Hepatic stellate cell (primary cell): ENCODE results near the gene SPINK8.
A peak's percentile ranks its signal among the peaks of the same experiment; 100 is the strongest.
"Not testable (repeated sequence)": the region's sequence is repeated elsewhere in the genome, so short reads cannot be mapped to it uniquely, and the experiment has no call there.

Experiments used
- DNase-seq: peaks from one replicate; pipeline ENCODE4 v3.0.0; 2011; ENCODE audit warnings: low spot score

The SPINK8 gene

DNA sequence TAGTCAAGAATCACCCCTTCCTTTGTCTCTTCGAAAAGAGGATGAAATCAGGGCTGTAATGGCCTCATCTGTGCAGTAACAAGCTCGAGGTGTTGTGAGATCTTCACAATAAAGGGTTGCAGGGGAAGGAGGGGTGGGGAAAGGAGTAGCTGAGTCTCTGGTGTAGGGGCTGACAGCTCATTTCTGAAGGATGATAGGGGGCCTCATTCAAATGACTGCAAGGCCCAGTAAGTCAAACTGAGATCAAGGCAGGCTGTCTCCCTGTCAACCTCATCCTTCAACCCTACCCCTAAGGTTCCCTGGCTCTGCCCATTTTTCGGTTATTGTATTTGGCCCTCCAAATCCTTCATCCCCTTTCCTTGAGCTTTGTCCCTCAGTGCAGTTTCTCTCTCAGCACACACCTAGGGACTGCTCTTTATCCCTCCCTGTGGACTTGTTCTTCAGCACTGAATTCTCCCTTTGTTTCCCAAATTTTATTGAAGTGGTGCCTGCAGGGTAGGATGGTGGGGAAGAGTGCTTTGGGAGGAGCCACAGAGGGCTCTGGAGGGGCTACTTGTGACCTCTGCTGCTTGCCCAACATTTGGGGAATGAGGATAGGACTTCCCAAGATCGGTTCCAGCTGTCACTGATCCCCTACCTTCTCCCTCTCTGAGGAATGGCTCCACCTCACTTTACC is 54.4 kb downstream of the SPINK8 start:
- DNase-seq, result no peak

DNA sequence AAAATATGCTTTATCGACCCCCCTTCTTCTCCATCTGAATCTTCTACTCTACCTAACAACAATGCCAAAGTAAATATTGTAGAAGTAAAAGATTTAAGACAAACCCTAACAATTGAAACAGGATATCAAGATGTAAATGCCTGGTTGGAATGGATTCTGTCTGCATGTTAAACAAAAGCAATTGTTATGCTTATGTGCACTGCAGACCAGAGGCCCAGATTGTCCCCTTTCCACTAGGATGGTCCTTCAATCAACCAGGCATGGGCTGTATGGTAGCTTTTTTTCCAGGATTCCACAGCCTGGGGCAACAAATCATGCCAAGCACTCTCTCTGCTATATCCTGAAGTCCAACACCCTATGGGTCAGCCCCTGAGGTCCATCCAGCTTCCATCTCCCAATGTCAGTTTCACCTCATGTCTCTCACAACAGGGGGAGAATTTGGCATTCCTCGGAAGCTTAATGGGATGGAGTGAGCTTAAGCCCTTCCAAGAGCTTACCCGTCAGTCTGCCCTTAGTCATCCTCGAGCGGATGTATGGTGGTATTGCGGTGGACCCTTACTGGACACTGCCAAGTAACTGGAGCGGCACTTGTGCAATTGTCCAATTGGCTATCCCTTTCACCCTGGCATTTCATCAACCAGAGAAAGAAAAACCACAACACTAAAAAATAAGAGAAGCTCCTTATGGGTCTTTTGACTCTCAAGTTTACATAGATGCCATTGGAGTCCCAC is 56.4 kb downstream of the SPINK8 start:
- no peak for DNase-seq

DNA sequence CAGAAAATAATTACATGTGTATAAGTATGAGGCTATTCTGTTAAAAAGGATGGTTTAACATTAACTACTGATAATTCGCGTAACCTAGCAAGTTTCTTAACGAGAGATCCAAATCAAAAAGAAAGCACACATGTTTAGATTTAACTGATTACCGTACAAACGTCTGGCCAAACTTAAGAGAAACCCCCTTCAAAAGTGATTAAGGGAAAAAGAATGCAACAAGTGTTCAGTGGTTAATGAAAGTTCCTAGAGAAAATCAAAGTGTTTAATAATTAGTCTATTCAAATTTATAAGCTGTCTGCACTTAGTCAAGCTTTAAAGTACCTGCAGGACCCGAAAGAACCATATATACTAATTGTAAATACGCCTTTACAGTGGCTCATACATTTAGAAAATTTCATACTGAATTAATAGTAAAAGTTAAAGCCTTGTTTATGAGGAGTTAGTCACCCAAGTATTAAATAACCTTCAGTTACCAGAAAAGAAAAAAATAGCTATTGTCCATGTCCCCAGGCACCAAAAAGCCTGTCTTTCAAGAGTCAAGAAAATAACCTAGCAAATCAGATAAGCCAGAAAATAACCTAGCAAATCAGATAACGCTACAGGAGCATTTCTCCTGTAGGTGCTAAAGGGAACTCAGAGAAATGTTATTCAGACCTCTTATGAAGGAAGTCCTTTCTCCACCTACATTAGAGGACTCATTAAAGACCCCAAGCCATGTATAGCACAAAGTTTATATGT is 58.0 kb downstream of the SPINK8 start:
- DNase-seq, result no peak

DNA sequence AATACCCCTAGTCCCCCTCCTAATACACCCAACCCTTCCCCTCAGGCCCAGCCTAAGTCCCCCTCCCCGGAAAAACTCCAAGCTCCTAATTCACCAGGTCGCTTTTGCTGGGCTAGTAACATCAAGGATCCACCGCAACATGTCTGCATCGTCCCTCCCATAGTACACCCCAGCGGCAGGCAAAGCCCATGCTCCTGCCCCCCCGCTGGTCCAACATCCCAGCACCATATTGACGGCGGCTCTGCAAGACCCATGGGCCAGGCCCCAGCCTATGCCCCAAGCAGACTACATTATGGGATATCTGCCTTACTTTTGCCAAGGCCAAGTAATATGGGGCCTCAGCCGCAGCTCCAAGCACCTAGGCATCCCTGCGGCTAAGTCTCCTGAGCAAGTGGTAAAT is 59.0 kb downstream of the SPINK8 start:
- no peak for DNase-seq

DNA sequence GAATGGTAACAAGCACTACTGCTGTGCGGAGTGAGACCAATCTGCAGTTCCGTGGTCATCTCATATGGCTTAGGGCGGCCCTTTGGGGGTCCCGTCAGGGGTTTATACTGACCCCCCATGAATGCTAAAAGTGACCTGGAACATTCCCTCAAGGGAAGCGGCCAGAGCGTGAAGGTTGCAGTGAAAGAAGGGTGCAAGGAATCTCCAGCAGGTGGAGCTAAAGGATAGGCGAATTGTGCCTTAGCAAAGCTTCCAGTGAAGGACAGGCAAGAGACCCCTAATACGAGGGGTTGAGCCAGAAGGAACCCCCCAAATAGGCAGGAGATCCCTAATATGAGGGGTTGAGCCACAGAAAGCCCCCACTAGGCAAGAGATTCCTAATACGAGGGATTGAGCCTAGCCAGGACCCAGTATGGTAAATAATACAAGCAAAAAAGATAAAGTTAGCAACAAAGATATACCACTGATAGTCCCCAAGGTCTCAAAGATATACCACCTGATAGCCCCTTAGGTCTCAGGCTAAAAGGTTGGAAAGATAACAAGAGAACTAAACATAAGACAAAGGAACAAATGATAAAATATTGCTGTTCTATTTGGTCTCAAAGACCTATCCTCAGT is 59.8 kb downstream of the SPINK8 start:
- DNase-seq, result peak; percentile 55

DNA sequence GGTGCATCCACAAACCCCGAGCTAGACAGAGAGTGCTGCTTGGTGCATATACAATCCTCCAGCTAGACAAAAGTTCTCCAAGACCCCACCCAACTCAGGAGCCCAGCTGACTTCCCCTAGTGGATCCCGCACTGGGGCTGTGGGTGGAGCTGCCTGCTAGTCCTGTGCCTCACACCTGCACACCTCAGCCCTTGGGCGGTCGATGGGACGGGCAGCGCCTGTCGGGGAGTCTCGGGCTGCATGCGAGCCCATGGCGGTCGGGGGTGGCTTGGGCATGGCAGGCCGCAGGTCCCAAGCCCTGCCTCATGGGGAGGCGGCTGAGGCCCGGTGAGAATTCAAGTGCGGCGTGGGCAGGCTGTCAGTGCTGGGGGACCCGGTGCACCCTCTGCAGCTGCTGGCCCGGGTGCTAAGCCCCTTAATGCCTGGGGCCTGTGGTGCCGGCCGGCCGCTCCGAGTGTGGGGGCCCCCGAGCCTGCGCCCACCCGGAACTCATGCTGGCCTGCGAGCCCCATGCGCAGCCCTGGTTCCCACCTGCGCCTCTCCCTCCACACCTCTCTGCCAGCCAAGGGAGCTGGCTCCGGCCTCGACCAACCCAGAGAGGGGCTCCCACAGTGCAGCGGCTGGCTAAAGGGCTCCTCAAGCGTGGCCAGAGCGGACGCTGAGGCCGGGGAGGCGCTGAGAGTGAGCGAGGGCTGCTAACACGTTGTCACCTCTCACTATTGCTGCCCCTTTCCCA is 61.5 kb downstream of the SPINK8 start:
- DNase-seq, result no peak

DNA sequence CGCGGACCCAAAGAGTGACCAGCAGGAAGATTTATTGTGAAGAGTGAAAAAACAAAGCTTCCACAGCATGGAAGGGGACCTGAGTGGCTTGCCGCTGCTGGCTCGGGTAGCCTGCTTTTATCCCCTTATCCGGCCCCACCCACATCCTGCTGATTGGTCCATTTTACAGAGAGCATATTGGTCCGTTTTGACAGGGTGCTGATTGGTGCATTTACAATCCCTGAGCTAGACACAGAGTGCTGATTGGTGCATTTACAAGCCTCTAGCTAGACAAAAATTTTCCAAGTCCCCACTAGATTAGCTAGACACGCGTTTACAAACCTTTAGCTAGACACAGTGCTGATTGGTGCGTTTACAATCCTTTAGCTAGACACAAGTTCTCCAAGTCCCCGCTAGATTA is 62.2 kb downstream of the SPINK8 start:
- DNase-seq, result not testable (repeated sequence)

DNA sequence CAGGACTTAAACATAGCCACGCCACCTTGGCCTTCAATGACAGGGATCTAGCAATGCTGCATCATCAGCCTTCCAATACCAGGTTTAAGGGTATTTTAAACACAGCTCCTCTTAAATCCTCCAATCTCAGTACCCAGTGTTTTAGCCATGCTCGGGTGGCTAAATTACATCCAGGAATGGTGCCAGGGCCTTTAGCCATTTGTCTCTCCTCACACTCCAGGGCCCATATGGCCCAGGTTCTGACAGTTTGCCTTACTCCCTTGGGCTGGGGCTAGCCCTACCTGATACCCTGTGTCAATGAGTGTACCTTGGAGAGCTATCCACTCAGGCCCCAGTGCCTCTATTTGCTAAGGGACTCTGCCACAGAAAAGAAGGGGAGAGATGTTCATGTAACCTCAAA is 63.2 kb downstream of the SPINK8 start:
- DNase-seq, result no peak

DNA sequence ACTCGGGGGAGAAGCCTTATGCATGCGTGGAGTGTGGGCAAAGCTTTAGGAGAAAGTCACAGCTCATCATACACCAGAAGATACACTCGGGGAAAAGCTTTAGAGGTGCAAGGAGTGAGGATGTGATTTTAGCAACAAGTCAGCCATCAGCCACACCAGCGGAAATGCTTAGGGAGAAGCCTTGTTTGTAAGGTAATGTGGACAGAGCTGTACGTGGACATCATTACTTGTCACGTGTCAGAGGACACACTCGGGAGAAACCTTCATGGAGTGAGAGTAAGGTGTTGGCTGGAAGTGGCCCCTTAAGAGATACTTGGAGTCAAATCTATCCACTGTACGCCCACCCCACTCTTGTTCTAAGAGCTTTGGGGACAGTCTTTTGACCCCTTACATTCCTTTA is 63.9 kb downstream of the SPINK8 start:
- DNase-seq, result no peak

DNA sequence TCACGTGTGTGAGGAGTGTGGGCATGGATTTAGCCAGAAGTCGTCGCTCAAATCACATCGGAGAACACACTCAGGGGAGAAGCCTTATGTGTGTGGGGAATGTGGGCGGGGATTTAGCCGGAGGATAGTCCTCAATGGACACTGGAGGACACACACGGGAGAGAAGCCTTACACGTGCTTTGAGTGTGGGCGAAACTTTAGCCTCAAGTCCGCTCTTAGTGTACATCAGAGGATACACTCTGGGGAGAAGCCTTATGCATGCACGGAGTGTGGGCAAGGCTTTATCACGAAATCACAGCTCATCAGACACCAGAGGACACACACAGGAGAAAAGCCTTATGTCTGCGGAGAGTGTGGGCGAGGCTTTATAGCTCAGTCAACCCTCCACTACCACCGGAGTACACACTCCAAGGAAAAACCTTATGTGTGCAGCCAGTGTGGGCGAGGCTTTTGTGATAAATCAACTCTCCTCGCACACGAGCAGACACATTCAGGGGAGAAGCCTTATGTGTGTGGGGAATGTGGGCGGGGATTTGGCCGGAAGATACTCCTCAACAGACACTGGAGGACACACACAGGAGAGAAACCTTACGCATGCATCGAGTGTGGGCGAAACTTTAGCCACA is 64.4 kb downstream of the SPINK8 start:
- DNase-seq, result no peak

DNA sequence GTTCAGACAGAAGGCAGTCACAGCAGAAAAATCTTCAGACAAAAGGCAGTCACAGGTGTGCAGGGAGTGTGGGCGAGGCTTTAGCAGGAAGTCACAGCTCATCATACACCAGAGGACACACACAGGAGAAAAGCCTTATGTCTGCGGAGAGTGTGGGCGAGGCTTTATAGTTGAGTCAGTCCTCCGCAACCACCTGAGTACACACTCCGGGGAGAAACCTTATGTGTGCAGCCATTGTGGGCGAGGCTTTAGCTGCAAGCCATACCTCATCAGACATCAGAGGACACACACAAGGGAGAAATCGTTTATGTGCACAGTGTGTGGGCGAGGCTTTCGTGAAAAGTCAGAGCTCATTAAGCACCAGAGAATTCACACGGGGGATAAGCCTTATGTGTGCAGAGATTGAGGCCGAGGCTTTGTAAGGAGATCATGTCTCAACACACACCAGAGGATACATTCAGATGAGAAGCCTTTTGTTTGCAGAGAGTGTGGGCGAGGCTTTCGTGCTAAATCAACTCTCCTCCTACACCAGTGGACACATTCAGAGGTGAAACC is 65.0 kb downstream of the SPINK8 start:
- DNase-seq, result no peak

DNA sequence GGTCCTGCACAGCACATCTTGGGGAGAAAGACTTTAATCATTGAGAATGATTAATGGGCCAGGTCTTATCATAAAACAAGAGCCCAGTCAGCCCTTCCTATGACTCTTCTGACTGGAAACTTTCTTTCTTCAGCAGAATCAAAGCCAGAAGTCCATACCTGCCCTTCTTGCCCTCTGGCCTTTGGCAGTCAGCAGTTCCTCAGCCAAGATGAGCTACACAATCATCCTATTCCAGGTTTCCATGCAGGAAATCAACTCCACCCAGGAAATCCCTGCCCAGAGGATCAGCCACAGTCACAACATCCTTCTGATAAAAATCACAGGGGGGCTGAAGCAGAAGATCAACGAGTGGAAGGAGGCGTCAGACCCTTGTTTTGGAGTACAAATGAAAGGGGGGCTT is 65.7 kb downstream of the SPINK8 start:
- no peak for DNase-seq

DNA sequence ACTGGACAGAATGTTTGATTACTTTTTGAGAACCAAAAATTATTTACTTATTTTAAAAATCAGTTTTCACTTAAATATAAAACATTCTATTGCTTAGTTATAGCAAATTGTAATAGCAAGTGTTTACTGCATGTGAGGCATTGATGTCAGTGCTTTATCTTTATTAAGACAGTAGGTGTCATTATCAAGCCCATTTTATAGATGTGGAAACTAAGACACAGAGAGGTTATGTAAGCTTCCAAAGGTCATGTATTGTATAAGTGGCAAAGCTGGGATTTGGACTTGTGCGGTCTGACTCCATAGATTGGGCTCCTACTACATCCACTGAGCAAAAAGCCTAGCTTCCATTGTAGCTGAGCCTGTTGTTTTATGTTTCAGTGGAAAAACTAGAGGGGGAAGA is 74.9 kb downstream of the SPINK8 start:
- DNase-seq, result no peak
